ENCODE results near the gene ANK2.

DNA sequence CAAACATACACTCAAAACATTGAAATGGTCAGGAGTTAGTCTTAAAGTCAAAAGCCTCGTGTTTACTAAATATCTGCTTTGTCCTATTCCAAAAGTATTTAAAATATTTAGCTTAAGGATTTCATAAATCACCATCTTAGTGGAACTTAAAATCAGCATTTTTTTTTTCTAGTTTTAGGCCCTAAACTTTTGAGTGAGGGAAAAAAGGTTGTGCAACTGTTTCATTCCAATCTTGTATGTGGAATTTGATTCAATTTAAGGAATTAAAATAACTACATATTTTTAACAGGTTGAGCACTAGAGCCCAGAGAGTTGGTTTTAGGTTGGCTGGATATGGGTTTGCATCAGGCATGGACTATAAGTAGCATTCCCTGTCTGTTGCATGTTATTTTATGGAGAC lies 35.7 kb upstream of the ANK2 start:
- TF ChIP-seq, protein P1, sequence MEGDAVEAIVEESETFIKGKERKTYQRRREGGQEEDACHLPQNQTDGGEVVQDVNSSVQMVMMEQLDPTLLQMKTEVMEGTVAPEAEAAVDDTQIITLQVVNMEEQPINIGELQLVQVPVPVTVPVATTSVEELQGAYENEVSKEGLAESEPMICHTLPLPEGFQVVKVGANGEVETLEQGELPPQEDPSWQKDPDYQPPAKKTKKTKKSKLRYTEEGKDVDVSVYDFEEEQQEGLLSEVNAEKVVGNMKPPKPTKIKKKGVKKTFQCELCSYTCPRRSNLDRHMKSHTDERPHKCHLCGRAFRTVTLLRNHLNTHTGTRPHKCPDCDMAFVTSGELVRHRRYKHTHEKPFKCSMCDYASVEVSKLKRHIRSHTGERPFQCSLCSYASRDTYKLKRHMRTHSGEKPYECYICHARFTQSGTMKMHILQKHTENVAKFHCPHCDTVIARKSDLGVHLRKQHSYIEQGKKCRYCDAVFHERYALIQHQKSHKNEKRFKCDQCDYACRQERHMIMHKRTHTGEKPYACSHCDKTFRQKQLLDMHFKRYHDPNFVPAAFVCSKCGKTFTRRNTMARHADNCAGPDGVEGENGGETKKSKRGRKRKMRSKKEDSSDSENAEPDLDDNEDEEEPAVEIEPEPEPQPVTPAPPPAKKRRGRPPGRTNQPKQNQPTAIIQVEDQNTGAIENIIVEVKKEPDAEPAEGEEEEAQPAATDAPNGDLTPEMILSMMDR (IDR thresholded peaks at IDR 0.05; ENCODE audit: insufficient read depth, low read length), result no peak
- TF ChIP-seq, protein P2, sequence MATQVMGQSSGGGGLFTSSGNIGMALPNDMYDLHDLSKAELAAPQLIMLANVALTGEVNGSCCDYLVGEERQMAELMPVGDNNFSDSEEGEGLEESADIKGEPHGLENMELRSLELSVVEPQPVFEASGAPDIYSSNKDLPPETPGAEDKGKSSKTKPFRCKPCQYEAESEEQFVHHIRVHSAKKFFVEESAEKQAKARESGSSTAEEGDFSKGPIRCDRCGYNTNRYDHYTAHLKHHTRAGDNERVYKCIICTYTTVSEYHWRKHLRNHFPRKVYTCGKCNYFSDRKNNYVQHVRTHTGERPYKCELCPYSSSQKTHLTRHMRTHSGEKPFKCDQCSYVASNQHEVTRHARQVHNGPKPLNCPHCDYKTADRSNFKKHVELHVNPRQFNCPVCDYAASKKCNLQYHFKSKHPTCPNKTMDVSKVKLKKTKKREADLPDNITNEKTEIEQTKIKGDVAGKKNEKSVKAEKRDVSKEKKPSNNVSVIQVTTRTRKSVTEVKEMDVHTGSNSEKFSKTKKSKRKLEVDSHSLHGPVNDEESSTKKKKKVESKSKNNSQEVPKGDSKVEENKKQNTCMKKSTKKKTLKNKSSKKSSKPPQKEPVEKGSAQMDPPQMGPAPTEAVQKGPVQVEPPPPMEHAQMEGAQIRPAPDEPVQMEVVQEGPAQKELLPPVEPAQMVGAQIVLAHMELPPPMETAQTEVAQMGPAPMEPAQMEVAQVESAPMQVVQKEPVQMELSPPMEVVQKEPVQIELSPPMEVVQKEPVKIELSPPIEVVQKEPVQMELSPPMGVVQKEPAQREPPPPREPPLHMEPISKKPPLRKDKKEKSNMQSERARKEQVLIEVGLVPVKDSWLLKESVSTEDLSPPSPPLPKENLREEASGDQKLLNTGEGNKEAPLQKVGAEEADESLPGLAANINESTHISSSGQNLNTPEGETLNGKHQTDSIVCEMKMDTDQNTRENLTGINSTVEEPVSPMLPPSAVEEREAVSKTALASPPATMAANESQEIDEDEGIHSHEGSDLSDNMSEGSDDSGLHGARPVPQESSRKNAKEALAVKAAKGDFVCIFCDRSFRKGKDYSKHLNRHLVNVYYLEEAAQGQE (IDR thresholded peaks at IDR 0.05; ENCODE audit: insufficient replicate concordance, low read depth), result no peak
- TF ChIP-seq GABPA (IDR thresholded peaks at IDR 0.05; ENCODE audit: low read depth), result no peak
- TF ChIP-seq POLR2AphosphoS5 (IDR thresholded peaks at IDR 0.05; ENCODE audit: low read depth), result no peak
